HepG2 (cell line): ENCODE results near the gene WNT7B. TPM values are rescaled to one million over a fixed set of nuclear protein-coding genes. Genes with fewer than 3 reads are reported as not detected.

Experiments used
- ATF6 ChIP-seq: sonication (generic); formaldehyde crosslinking; conservative IDR thresholded peaks from 2 replicates; pipeline ENCODE4 v1.4.0; 2020; ENCODE audit warnings: missing genetic modification reagents
- CREBL2 ChIP-seq: sonication (generic); formaldehyde crosslinking; IDR thresholded peaks from 2 replicates; pipeline ENCODE4 v1.8.1; 2023; ENCODE audit warnings: missing genetic modification reagents, mild to moderate bottlenecking, borderline replicate concordance
- DR1 ChIP-seq: sonication (generic); formaldehyde crosslinking; IDR thresholded peaks from 2 replicates; pipeline ENCODE4 v1.8.0; 2021; ENCODE audit warnings: mild to moderate bottlenecking, missing genetic modification reagents, inconsistent platforms
- EED ChIP-seq: sonication (generic); formaldehyde crosslinking; IDR thresholded peaks from 2 replicates; pipeline ENCODE4 v1.5.0; 2020; ENCODE audit warnings: mild to moderate bottlenecking, missing genetic modification reagents
- HBP1 ChIP-seq: IDR thresholded peaks from 2 replicates; pipeline ENCODE4 v1.6.1; 2016; ENCODE audit warnings: low read depth, control low read depth
- HES4 ChIP-seq: sonication (generic); formaldehyde crosslinking; IDR thresholded peaks from 2 replicates; pipeline ENCODE4 v1.9.0; 2021; ENCODE audit warnings: mild to moderate bottlenecking, missing genetic modification reagents, borderline replicate concordance
- HMG20A ChIP-seq: IDR thresholded peaks from 2 replicates; pipeline ENCODE4 v1.6.1; 2016; ENCODE audit warnings: borderline replicate concordance
- IKZF4 ChIP-seq: sonication (generic); formaldehyde crosslinking; IDR thresholded peaks from 2 replicates; pipeline ENCODE4 v1.5.1; 2020; ENCODE audit warnings: borderline replicate concordance, mild to moderate bottlenecking, low read depth, missing genetic modification reagents; ENCODE audit errors: not compliant biosample characterization
- ISL2 ChIP-seq: sonication (generic); formaldehyde crosslinking; IDR thresholded peaks from 2 replicates; pipeline ENCODE4 v1.5.0; 2020; ENCODE audit warnings: missing genetic modification reagents
- KDM1A ChIP-seq: IDR thresholded peaks from 2 replicates; pipeline ENCODE4 v1.6.1; 2016; ENCODE audit warnings: missing compliant biosample characterization
- NFIB ChIP-seq: sonication (generic); formaldehyde crosslinking; IDR thresholded peaks from 2 replicates; pipeline ENCODE4 v1.9.0; 2021; ENCODE audit warnings: missing genetic modification reagents, mild to moderate bottlenecking, borderline replicate concordance
- PCBP2 ChIP-seq: fragments of 200-400 bp; formaldehyde crosslinking; optimal IDR thresholded peaks from 2 replicates; pipeline ENCODE3; 2018; ENCODE audit warnings: low read length, low read depth; ENCODE audit not compliant: poor library complexity, severe bottlenecking
- RBM22 ChIP-seq: fragments of 200-400 bp; formaldehyde crosslinking; optimal IDR thresholded peaks from 2 replicates; pipeline ENCODE3; 2017; ENCODE audit warnings: mild to moderate bottlenecking, low read length, moderate library complexity
- REXO4 ChIP-seq: sonication (generic); formaldehyde crosslinking; IDR thresholded peaks from 2 replicates; pipeline ENCODE4 v1.8.0; 2022; ENCODE audit warnings: missing genetic modification reagents, mild to moderate bottlenecking, borderline replicate concordance
- SMARCC2 ChIP-seq: fragments of 450-650 bp; IDR thresholded peaks from 2 replicates; pipeline ENCODE4 v1.6.1; 2017; ENCODE audit warnings: antibody characterized with exemption, mild to moderate bottlenecking
- SP5 ChIP-seq: IDR thresholded peaks from 2 replicates; pipeline ENCODE4 v1.6.1; 2016; ENCODE audit warnings: low read depth, borderline replicate concordance
- THAP8 ChIP-seq: sonication (generic); formaldehyde crosslinking; IDR thresholded peaks from 2 replicates; pipeline ENCODE4 v1.5.1; 2020; ENCODE audit warnings: missing genetic modification reagents, mild to moderate bottlenecking, borderline replicate concordance
- ZBTB1 ChIP-seq: sonication (generic); formaldehyde crosslinking; IDR thresholded peaks from 2 replicates; pipeline ENCODE4 v1.4.0; 2020; ENCODE audit warnings: missing genetic modification reagents, borderline replicate concordance
- ZBTB3 ChIP-seq: sonication (generic); formaldehyde crosslinking; IDR thresholded peaks from 2 replicates; pipeline ENCODE4 v1.4.0; 2020; ENCODE audit warnings: low read depth, mild to moderate bottlenecking, moderate library complexity, missing genetic modification reagents, borderline replicate concordance
- ZNF292 ChIP-seq: sonication (generic); formaldehyde crosslinking; IDR thresholded peaks from 2 replicates; pipeline ENCODE4 v1.8.1; 2022; ENCODE audit warnings: mild to moderate bottlenecking, low read depth, missing genetic modification reagents, borderline replicate concordance
- ZNF605 ChIP-seq: sonication (generic); formaldehyde crosslinking; IDR thresholded peaks from 2 replicates; pipeline ENCODE4 v1.8.0; 2022; ENCODE audit warnings: mild to moderate bottlenecking, missing genetic modification reagents
- ZNF720 ChIP-seq: sonication (generic); formaldehyde crosslinking; IDR thresholded peaks from 2 replicates; pipeline ENCODE4 v1.4.0; 2020; ENCODE audit warnings: missing genetic modification reagents
- ZNF749 ChIP-seq: sonication (generic); formaldehyde crosslinking; IDR thresholded peaks from 2 replicates; pipeline ENCODE4 v1.8.0; 2022; ENCODE audit warnings: mild to moderate bottlenecking, missing genetic modification reagents, moderate library complexity, borderline replicate concordance
- ZNF772 ChIP-seq: sonication (generic); formaldehyde crosslinking; IDR thresholded peaks from 2 replicates; pipeline ENCODE4 v1.5.0; 2020; ENCODE audit warnings: mild to moderate bottlenecking, missing genetic modification reagents
- ZNF839 ChIP-seq: sonication (generic); formaldehyde crosslinking; IDR thresholded peaks from 2 replicates; pipeline ENCODE4 v1.4.0; 2020; ENCODE audit warnings: missing genetic modification reagents, mild to moderate bottlenecking, borderline replicate concordance
- ZNF879 ChIP-seq: sonication (generic); formaldehyde crosslinking; IDR thresholded peaks from 2 replicates; pipeline ENCODE4 v1.8.1; 2023; ENCODE audit warnings: missing genetic modification reagents
- ZSCAN25 ChIP-seq: sonication (generic); formaldehyde crosslinking; IDR thresholded peaks from 2 replicates; pipeline ENCODE4 v1.8.0; 2022; ENCODE audit warnings: mild to moderate bottlenecking, missing genetic modification reagents
- polyA plus RNA-seq, 8 experiments: library from polyadenylated mRNA; depleted of rRNA in 3 of 8; stranded (reverse) in 7 of 8; unstranded in 1 of 8; fragments of >200 nt; fragmentation: Illumina TruSeq in 4 of 8; extraction: Trizol in 4 of 8; gene quantifications; 2 replicates each; pipeline versions ENCODE4 v1.2.1 to v1.2.3, GENCODE V29; 2011 to 2016; ENCODE audit warnings: low read depth in 4 of 8, missing spikeins in 1 of 8, mixed read lengths in 1 of 8; ENCODE audit not compliant: insufficient read depth in 1 of 8
- total RNA-seq, 5 experiments: library from RNA; depleted of rRNA; stranded (reverse); fragments of >200 nt; fragmentation: Illumina TruSeq; extraction: Trizol; gene quantifications; 2 replicates each; pipeline ENCODE4 v1.2.3, GENCODE V29; 2016; ENCODE audit warnings: low read depth in 1 of 5

The WNT7B gene
- total and polyA plus RNA-seq, 2 of the 13 experiments (the other 11 are each of a cell fraction or from before 2014, with no cell fraction given): 0.09 TPM; not detected in 1

GRCh38 chr22:46006379-46007002 is 29.5 kb upstream of the WNT7B start (continued):
- no peak for TF ChIP-seq ATF6 (CRISPR knock-in tag)
- TF ChIP-seq HES4 (CRISPR knock-in tag): no peak
- no peak for TF ChIP-seq ZNF879 (CRISPR knock-in tag)
- TF ChIP-seq ZNF720 (CRISPR knock-in tag): no peak
- no peak for TF ChIP-seq THAP8 (CRISPR knock-in tag)
- no peak for TF ChIP-seq SP5 (CRISPR knock-in tag)
- TF ChIP-seq PCBP2: no peak
- TF ChIP-seq EED (CRISPR knock-in tag): no peak
- TF ChIP-seq IKZF4: no peak
- TF ChIP-seq ZBTB1: no peak
- no peak for TF ChIP-seq ZSCAN25 (CRISPR knock-in tag)
- no peak for TF ChIP-seq NFIB (CRISPR knock-in tag)
- peak; percentile 52; the same call in 1 of the 2 replicates for TF ChIP-seq ZNF772 (CRISPR knock-in tag)
- no peak for TF ChIP-seq ZNF292 (CRISPR knock-in tag)
- TF ChIP-seq HBP1: no peak
- TF ChIP-seq ZNF749 (CRISPR knock-in tag): no peak
- TF ChIP-seq DR1 (CRISPR knock-in tag): no peak
- TF ChIP-seq ZBTB3: no peak
- TF ChIP-seq REXO4 (CRISPR knock-in tag): no peak
- no peak for TF ChIP-seq ZNF605 (CRISPR knock-in tag)
- TF ChIP-seq ISL2 (CRISPR knock-in tag): peak; percentile 58; the same call in 1 of the 2 replicates
- TF ChIP-seq ZNF839: no peak
- no peak for TF ChIP-seq HMG20A
- no peak for TF ChIP-seq RBM22
- no peak for TF ChIP-seq SMARCC2
- no peak for TF ChIP-seq KDM1A (CRISPR knock-in tag)
- TF ChIP-seq CREBL2 (CRISPR knock-in tag): no peak
